Measurements from ENCODE around the gene ABCA13. TPM values are rescaled to one million over a fixed set of nuclear protein-coding genes. Genes with fewer than 3 reads are reported as not detected.
A peak's percentile ranks its signal among the peaks of the same experiment; 100 is the strongest.

ABCA13 gene
- polyA plus RNA-seq, 1 donor (not counting 4 experiments of a cell fraction or from before 2014, with no cell fraction given) = 0.76 TPM

DNA sequence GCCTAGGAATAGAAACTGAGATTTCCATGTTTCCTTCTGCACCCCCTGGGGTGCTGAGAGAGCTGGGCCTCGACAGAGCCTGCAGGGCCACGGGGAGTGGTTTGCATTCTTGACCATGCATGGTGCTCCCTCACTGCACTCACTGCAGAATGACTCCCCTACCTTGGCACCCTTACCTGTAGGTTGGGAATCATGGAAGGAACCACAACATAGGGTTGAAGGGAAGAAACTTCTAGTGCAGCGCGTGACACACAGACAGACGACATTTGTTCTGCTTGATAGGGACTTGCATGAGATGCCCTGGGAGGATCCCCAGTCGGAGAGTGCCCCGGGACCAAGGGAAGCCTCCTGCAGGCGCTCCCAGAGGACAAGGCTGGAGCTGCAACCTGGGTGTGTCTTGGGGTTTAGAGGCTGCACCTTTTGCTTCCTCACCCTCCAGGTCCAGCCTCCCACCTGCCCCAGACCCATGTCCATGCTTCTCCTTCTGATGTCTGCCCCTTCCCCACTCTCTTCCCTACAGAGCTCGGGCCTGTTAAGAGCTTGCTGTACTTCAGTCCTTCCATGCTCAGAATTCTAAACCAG lies 245.2 kb downstream of the ABCA13 start:
- H3K4me2 ChIP-seq (ENCODE audit: control insufficient read depth, extremely low read depth, insufficient read depth, low read depth, low read length) = no peak overlapping the region
- H3K4me1 ChIP-seq (ENCODE audit: control insufficient read depth, extremely low read depth, insufficient read depth, low read length) = peaks cover 16% of the 10 kb centered on the region
- H3K9ac ChIP-seq (ENCODE audit: control insufficient read depth, extremely low read depth, insufficient read depth, low read length) = no peak overlapping the region
- no peaks in the 10 kb centered on the region for H3K27me3 ChIP-seq (ENCODE audit: control insufficient read depth, extremely low read depth, insufficient read depth, low read length)
- H3K79me2 ChIP-seq (ENCODE audit: control insufficient read depth, insufficient read depth, low read length) = no peaks in the 10 kb centered on the region
- H2AFZ ChIP-seq (ENCODE audit: control insufficient read depth, low read length) = no peak overlapping the region
- FAIRE-seq = no peak
- no peak overlapping the region for H3K4me3 ChIP-seq (ENCODE audit: control insufficient read depth in 2 of 3, extremely low read depth in 1 of 3, insufficient read depth in 2 of 3, low read depth in 1 of 3, low read length in 3 of 3)
- H4K20me1 ChIP-seq (ENCODE audit: control insufficient read depth, extremely low read depth, insufficient read depth, low read length) = no peaks in the 10 kb centered on the region
- no peaks in the 10 kb centered on the region for H3K9me3 ChIP-seq (ENCODE audit: control insufficient read depth, low read depth, low read length)
- TF ChIP-seq, protein P1, sequence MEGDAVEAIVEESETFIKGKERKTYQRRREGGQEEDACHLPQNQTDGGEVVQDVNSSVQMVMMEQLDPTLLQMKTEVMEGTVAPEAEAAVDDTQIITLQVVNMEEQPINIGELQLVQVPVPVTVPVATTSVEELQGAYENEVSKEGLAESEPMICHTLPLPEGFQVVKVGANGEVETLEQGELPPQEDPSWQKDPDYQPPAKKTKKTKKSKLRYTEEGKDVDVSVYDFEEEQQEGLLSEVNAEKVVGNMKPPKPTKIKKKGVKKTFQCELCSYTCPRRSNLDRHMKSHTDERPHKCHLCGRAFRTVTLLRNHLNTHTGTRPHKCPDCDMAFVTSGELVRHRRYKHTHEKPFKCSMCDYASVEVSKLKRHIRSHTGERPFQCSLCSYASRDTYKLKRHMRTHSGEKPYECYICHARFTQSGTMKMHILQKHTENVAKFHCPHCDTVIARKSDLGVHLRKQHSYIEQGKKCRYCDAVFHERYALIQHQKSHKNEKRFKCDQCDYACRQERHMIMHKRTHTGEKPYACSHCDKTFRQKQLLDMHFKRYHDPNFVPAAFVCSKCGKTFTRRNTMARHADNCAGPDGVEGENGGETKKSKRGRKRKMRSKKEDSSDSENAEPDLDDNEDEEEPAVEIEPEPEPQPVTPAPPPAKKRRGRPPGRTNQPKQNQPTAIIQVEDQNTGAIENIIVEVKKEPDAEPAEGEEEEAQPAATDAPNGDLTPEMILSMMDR (optimal IDR thresholded peaks at IDR 0.05 in 1 of 3, IDR thresholded peaks at IDR 0.05 in 1 of 3, conservative IDR thresholded peaks at IDR 0.05 in 1 of 3; ENCODE audit: extremely low read depth in 1 of 3, insufficient read depth in 2 of 3, low read length in 3 of 3) = no peak
- TF ChIP-seq EZH2 (IDR thresholded peaks at IDR 0.05; ENCODE audit: low read length) = no peak
- dilution Hi-C loops (cut with MboI; ENCODE audit: extremely low pct_ligation_motif_present, low sequenced_read_pairs) = no loop called here
- H3K9me1 ChIP-seq (ENCODE audit: control insufficient read depth, extremely low read depth, insufficient read depth, low read length) = no peaks in the 10 kb centered on the region
- DNase-seq (ENCODE audit: low read depth, low spot score) = no peak
- H3K36me3 ChIP-seq (ENCODE audit: control insufficient read depth in 2 of 2, extremely low read depth in 1 of 2, insufficient read depth in 2 of 2, low read length in 2 of 2) = no peaks in the 10 kb centered on the region
- H3K27ac ChIP-seq (ENCODE audit: control insufficient read depth, insufficient read depth, low read length) = no peak overlapping the region

DNA sequence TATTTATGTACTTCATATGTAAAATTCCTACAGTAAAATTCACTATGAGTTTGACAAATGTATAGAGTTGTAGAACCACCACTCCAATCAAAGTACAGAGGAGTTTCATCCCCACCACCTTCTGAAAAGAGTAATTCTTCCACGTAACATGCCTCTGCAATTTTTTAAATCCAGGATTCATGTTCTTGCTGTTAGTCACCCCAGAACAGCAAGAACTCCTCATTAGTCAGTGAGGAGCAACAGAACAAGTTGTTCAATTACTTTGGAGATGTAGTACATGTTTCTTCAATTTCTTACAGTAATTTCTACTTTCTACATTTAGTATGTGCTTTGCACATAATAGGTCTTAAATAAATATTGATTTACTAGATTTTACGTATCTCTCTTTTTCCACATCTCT lies 248.1 kb downstream of the ABCA13 start:
- no peaks in the 10 kb centered on the region for H3K9me3 ChIP-seq (ENCODE audit: control insufficient read depth, low read depth, low read length)
- TF ChIP-seq, protein P1 (optimal IDR thresholded peaks at IDR 0.05 in 1 of 3, IDR thresholded peaks at IDR 0.05 in 1 of 3, conservative IDR thresholded peaks at IDR 0.05 in 1 of 3; ENCODE audit: extremely low read depth in 1 of 3, insufficient read depth in 2 of 3, low read length in 3 of 3) = no peak
- H3K9ac ChIP-seq (ENCODE audit: control insufficient read depth, extremely low read depth, insufficient read depth, low read length) = no peak overlapping the region
- H3K4me1 ChIP-seq (ENCODE audit: control insufficient read depth, extremely low read depth, insufficient read depth, low read length) = peaks cover 16% of the 10 kb centered on the region
- H3K79me2 ChIP-seq (ENCODE audit: control insufficient read depth, insufficient read depth, low read length) = no peaks in the 10 kb centered on the region
- H4K20me1 ChIP-seq (ENCODE audit: control insufficient read depth, extremely low read depth, insufficient read depth, low read length) = no peaks in the 10 kb centered on the region
- no peak overlapping the region for H3K27ac ChIP-seq (ENCODE audit: control insufficient read depth, insufficient read depth, low read length)
- H3K4me3 ChIP-seq (ENCODE audit: control insufficient read depth in 2 of 3, extremely low read depth in 1 of 3, insufficient read depth in 2 of 3, low read depth in 1 of 3, low read length in 3 of 3) = no peak overlapping the region
- peak; percentile 77 for FAIRE-seq
- no peaks in the 10 kb centered on the region for H3K9me1 ChIP-seq (ENCODE audit: control insufficient read depth, extremely low read depth, insufficient read depth, low read length)
- H3K36me3 ChIP-seq (ENCODE audit: control insufficient read depth in 2 of 2, extremely low read depth in 1 of 2, insufficient read depth in 2 of 2, low read length in 2 of 2) = no peaks in the 10 kb centered on the region
- H3K27me3 ChIP-seq (ENCODE audit: control insufficient read depth, extremely low read depth, insufficient read depth, low read length) = no peaks in the 10 kb centered on the region
- dilution Hi-C loops (cut with MboI; ENCODE audit: extremely low pct_ligation_motif_present, low sequenced_read_pairs) = no loop called here
- peak overlapping the region; percentile 24 for H3K4me2 ChIP-seq (ENCODE audit: control insufficient read depth, extremely low read depth, insufficient read depth, low read depth, low read length)
- no peak for DNase-seq (ENCODE audit: low read depth, low spot score)
- H2AFZ ChIP-seq (ENCODE audit: control insufficient read depth, low read length) = no peak overlapping the region
